Mesenchymal stem cell (in vitro differentiated cells and primary cell): ENCODE data around the gene ZNF740.
A peak's percentile ranks its signal among the peaks of the same experiment; 100 is the strongest.

Source experiments
- DNase-seq: peaks from one replicate; pipeline ENCODE4 v3.0.0-alpha.2; 2013
- H2AFZ ChIP-seq: one replicate; pipeline ENCODE4 v1.6.1; 2013; ENCODE audit warnings: low read depth, mild to moderate bottlenecking, control low read depth, inconsistent platforms, low read length, moderate library complexity
- H2AK5ac ChIP-seq: 2 replicates; pipeline ENCODE4 v1.6.1; 2013; ENCODE audit warnings: low read length, moderate library complexity, mild to moderate bottlenecking, inconsistent platforms; ENCODE audit not compliant: severe bottlenecking
- H2BK120ac ChIP-seq: one replicate; pipeline ENCODE4 v1.6.1; 2013; ENCODE audit warnings: low read depth, mild to moderate bottlenecking, inconsistent platforms, low read length, moderate library complexity
- H2BK12ac ChIP-seq, 2 experiments: one replicate each; pipeline ENCODE4 v1.6.1; 2013; ENCODE audit warnings: inconsistent platforms in 2 of 2, low read length in 2 of 2, mild to moderate bottlenecking in 2 of 2, moderate library complexity in 2 of 2, control low read depth in 1 of 2
- H2BK15ac ChIP-seq: one replicate; pipeline ENCODE4 v1.6.1; 2013; ENCODE audit warnings: mild to moderate bottlenecking, low read depth, inconsistent platforms; ENCODE audit not compliant: poor library complexity, severe bottlenecking
- H2BK5ac ChIP-seq: 2 replicates; pipeline ENCODE4 v1.6.1; 2013; ENCODE audit warnings: low read depth, mild to moderate bottlenecking, low read length, control low read depth, inconsistent platforms; ENCODE audit not compliant: poor library complexity, severe bottlenecking
- H3K14ac ChIP-seq, 2 experiments: one replicate each; pipeline ENCODE4 v1.6.1; 2013; ENCODE audit warnings: inconsistent platforms in 2 of 2, low read length in 2 of 2, control low read depth in 1 of 2, mild to moderate bottlenecking in 1 of 2, moderate library complexity in 1 of 2
- H3K18ac ChIP-seq, 2 experiments: one replicate each; pipeline ENCODE4 v1.6.1; 2013; ENCODE audit warnings: inconsistent platforms in 2 of 2, low read length in 2 of 2, control low read depth in 1 of 2, low read depth in 1 of 2, mild to moderate bottlenecking in 1 of 2
- H3K23ac ChIP-seq, 2 experiments: one replicate each; pipeline ENCODE4 v1.6.1; 2013; ENCODE audit warnings: inconsistent platforms in 2 of 2, low read length in 2 of 2, mild to moderate bottlenecking in 2 of 2, moderate library complexity in 2 of 2, control low read depth in 1 of 2
- H3K27ac ChIP-seq: 2 replicates; pipeline ENCODE4 v1.5.1; 2013; ENCODE audit warnings: mild to moderate bottlenecking, moderate library complexity, low read length, control low read depth, inconsistent platforms; ENCODE audit not compliant: poor library complexity, severe bottlenecking
- H3K27me3 ChIP-seq, 2 experiments: 2 replicates each; pipeline versions ENCODE4 v1.6.1 to v1.7.0; 2013; ENCODE audit warnings: low read length in 2 of 2, mild to moderate bottlenecking in 2 of 2, moderate library complexity in 2 of 2, control low read depth in 1 of 2, inconsistent platforms in 1 of 2; ENCODE audit not compliant: control insufficient read depth in 1 of 2, insufficient read depth in 1 of 2
- H3K36me3 ChIP-seq, 2 experiments: 2 replicates each; pipeline versions ENCODE4 v1.6.1 to v1.7.0; 2013; ENCODE audit warnings: low read length in 2 of 2, control low read depth in 1 of 2, inconsistent platforms in 1 of 2, low read depth in 1 of 2, mild to moderate bottlenecking in 1 of 2; ENCODE audit not compliant: insufficient read depth in 2 of 2, control insufficient read depth in 1 of 2
- H3K4ac ChIP-seq, 2 experiments: one replicate each; pipeline ENCODE4 v1.6.1; 2013; ENCODE audit warnings: inconsistent platforms in 2 of 2, low read length in 2 of 2, mild to moderate bottlenecking in 2 of 2, moderate library complexity in 2 of 2, control low read depth in 1 of 2, low read depth in 1 of 2
- H3K4me1 ChIP-seq: 2 replicates; pipeline ENCODE4 v1.6.1; 2013; ENCODE audit warnings: low read depth, low read length, control low read depth; ENCODE audit not compliant: control insufficient read depth, insufficient read depth
- H3K4me2 ChIP-seq: 2 replicates; pipeline ENCODE4 v1.6.1; 2013; ENCODE audit warnings: low read length, mild to moderate bottlenecking, inconsistent platforms; ENCODE audit not compliant: poor library complexity, severe bottlenecking
- H3K4me3 ChIP-seq, 2 experiments: 2 replicates each; pipeline versions ENCODE4 v1.5.1 to v1.7.0; 2013; ENCODE audit warnings: low read length in 2 of 2, mild to moderate bottlenecking in 2 of 2, control low read depth in 1 of 2, low read depth in 1 of 2; ENCODE audit not compliant: insufficient read depth in 1 of 2
- H3K79me1 ChIP-seq: replicated peaks from 2 replicates; pipeline ENCODE4 v1.6.1; 2013; ENCODE audit warnings: mild to moderate bottlenecking, control low read depth, low read length, inconsistent platforms; ENCODE audit not compliant: poor library complexity, severe bottlenecking
- H3K9ac ChIP-seq: 2 replicates; pipeline ENCODE4 v1.7.0; 2013; ENCODE audit warnings: mild to moderate bottlenecking, low read length, moderate library complexity
- H3K9me3 ChIP-seq: 2 replicates; pipeline ENCODE4 v1.7.0; 2013; ENCODE audit warnings: mild to moderate bottlenecking, low read length; ENCODE audit not compliant: control insufficient read depth
- H4K8ac ChIP-seq: one replicate; pipeline ENCODE4 v1.6.1; 2013; ENCODE audit warnings: inconsistent platforms, mild to moderate bottlenecking, low read length, moderate library complexity
- H4K91ac ChIP-seq: one replicate; pipeline ENCODE4 v1.6.1; 2013; ENCODE audit warnings: mild to moderate bottlenecking, low read length, inconsistent platforms
- WGBS: methylation state at CpG from one replicate; pipeline ENCODE4 v1.1.7; 2013; ENCODE audit warnings: mixed read lengths; 5-methylcytosine and 5-hydroxymethylcytosine counted together

ZNF740 gene

DNA sequence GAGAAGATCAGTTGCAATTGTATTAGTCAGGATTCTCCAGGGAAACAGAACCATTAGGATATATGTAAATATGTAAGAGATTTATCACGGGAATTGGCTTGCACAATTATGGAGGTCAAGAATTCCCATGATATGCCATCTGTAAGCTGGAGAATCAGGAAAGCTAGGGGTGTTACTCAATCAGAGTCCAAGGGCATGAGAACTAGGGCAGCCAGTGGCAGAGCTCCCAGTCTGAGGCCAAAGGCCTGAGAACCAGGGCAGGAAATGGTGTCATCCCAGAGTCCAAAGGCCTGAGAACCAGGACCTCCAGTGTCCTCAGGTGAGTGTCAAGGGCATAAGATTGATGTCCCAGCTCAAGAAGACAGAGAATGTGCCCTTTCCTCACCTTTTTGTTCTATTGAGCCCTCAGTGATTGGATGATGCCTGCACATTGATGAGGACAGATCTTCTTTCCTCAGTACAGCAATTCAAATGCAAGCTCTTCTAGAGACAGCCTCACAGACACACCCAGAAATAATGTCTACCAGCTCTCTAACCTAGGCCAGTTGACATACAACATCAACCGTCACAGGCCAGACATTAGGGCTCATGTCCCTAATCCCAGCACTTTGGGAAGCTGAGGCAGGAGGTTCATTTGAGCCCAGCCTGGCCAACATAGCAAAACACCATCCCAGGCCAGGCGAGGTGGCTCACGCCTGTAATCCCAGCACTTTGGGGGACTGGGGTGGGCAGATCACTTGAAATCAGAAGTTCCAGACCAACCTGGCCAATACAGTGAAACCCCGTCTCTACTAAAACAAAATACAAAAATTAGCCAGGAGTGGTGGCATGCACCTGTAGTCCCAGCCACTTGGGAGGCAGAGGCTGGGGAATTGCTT, 34.9 kb upstream of the ZNF740 start:
- Histone ChIP-seq H2AFZ (no peak overlapping the region), H4K8ac (no peak overlapping the region), H3K4me3 (no peak overlapping the region), H2BK5ac (no peak overlapping the region), H2AK5ac (no peak overlapping the region), H2BK12ac (no peak overlapping the region), H3K4me1 (no peaks in the 10 kb centered on the region), H3K9me3 (no peaks in the 10 kb centered on the region), H2BK15ac (no peak overlapping the region), H3K9ac (no peak overlapping the region), H2BK120ac (no peak overlapping the region), H3K36me3 (no peaks in the 10 kb centered on the region), H3K23ac (no peak overlapping the region), H3K4me2 (no peak overlapping the region), H3K79me1 (no peaks in the 10 kb centered on the region), H3K4ac (no peak overlapping the region), H3K18ac (no peak overlapping the region), H3K27me3 (no peaks in the 10 kb centered on the region), H3K14ac (peak overlapping the region in 1 of 2 experiments; percentile 65), H4K91ac (no peak overlapping the region), H3K27ac (no peak overlapping the region)
- DNase-seq = peak; percentile 48
- WGBS = 75% methylated on average over 4 of the region's 5 CpGs

DNA sequence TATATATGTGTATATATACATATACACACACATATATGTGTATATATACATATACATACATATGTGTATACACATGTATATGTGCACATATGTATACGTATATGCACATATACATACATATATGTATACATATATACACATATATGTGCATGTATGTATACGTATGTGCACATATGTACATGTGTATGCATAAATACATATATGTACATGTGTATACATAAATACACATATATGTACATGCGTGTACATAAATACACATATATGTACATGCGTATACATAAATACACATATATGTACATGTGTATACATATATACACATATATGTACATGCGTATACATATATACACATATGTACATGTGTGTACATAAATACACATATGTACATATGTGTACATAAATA, 33.3 kb upstream of the ZNF740 start:
- H3K9me3 ChIP-seq = no peaks in the 10 kb centered on the region
- H3K36me3 ChIP-seq = no peaks in the 10 kb centered on the region
- H3K23ac ChIP-seq = no peak overlapping the region
- H3K4me1 ChIP-seq = no peaks in the 10 kb centered on the region
- H3K4ac ChIP-seq = no peak overlapping the region
- H4K8ac ChIP-seq = no peak overlapping the region
- H3K9ac ChIP-seq = no peak overlapping the region
- H3K27me3 ChIP-seq = no peaks in the 10 kb centered on the region
- no peak overlapping the region for H3K27ac ChIP-seq
- H3K4me3 ChIP-seq = no peak overlapping the region
- no peak overlapping the region for H2BK5ac ChIP-seq
- H3K14ac ChIP-seq = no peak overlapping the region
- 96% methylated on average over 2 of the region's 5 CpGs for WGBS
- no peaks in the 10 kb centered on the region for H3K79me1 ChIP-seq
- DNase-seq = no peak
- H3K18ac ChIP-seq = no peak overlapping the region
- no peak overlapping the region for H2BK120ac ChIP-seq
- H2BK12ac ChIP-seq = no peak overlapping the region
- no peak overlapping the region for H2AFZ ChIP-seq
- H3K4me2 ChIP-seq = no peak overlapping the region
- H2AK5ac ChIP-seq = no peak overlapping the region
- no peak overlapping the region for H2BK15ac ChIP-seq
- no peak overlapping the region for H4K91ac ChIP-seq

DNA sequence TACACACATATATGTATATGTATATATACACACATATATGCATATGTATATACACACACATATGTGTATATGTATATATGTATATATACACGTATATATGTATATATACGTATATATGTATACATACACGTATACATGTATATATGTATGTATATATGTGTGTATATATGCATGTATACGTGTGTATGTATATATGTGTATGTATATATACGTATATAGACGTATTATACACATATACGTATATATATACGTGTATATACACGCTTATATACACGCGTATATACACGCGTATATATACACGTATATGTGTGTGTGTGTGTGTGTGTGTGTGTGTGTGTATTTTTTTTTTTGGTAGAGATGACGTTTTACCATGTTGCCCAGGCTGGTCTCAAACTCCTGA, 32.9 kb upstream of the ZNF740 start:
- H3K9ac ChIP-seq = no peak overlapping the region
- H2BK12ac ChIP-seq = no peak overlapping the region
- H3K4me2 ChIP-seq = no peak overlapping the region
- H3K14ac ChIP-seq = no peak overlapping the region
- H2AK5ac ChIP-seq = no peak overlapping the region
- no peaks in the 10 kb centered on the region for H3K27me3 ChIP-seq
- no peak overlapping the region for H2BK120ac ChIP-seq
- no peak overlapping the region for H3K27ac ChIP-seq
- DNase-seq = no peak
- no peak overlapping the region for H4K91ac ChIP-seq
- no peak overlapping the region for H2BK5ac ChIP-seq
- no peak overlapping the region for H4K8ac ChIP-seq
- H3K4me1 ChIP-seq = no peaks in the 10 kb centered on the region
- no peak overlapping the region for H3K4ac ChIP-seq
- no peaks in the 10 kb centered on the region for H3K79me1 ChIP-seq
- H3K4me3 ChIP-seq = no peak overlapping the region
- no peaks in the 10 kb centered on the region for H3K9me3 ChIP-seq
- WGBS = 100% methylated on average over 3 of the region's 15 CpGs
- no peak overlapping the region for H2AFZ ChIP-seq
- H2BK15ac ChIP-seq = no peak overlapping the region
- H3K18ac ChIP-seq = no peak overlapping the region
- no peaks in the 10 kb centered on the region for H3K36me3 ChIP-seq
- H3K23ac ChIP-seq = no peak overlapping the region

DNA sequence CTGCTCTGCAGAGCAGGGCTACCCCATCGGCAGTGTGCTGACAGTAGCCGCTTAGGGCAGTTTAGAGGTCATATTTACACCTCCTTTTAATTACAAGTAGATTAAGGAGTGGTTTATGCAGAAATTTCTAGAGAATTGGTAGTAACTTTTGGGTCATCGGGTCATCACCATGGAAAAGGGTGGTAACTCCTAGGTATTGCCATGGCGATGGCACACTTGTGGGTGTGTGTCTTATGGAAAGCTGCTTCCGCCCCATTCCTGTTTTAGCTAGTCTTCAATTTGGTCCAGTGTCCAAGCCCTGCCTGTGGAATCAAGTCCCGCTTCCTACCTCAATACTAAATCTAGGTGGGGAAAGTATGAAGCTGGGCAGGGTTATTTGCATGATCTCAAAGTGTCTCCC, 29.5 kb upstream of the ZNF740 start:
- no peak overlapping the region for H4K8ac ChIP-seq
- H3K4me2 ChIP-seq = no peak overlapping the region
- H2AFZ ChIP-seq = no peak overlapping the region
- no peaks in the 10 kb centered on the region for H3K4me1 ChIP-seq
- WGBS = 85% methylated on average over 3 of the region's 6 CpGs
- no peak overlapping the region for H3K23ac ChIP-seq
- no peak overlapping the region for H3K4me3 ChIP-seq
- no peak overlapping the region for H2BK15ac ChIP-seq
- H2BK12ac ChIP-seq = no peak overlapping the region
- H3K9me3 ChIP-seq = no peaks in the 10 kb centered on the region
- H3K14ac ChIP-seq = no peak overlapping the region
- DNase-seq = no peak
- H3K36me3 ChIP-seq = peaks cover 0 to 4% of the 10 kb centered on the region in 2 experiments
- no peaks in the 10 kb centered on the region for H3K79me1 ChIP-seq
- no peak overlapping the region for H3K18ac ChIP-seq
- no peak overlapping the region for H2BK5ac ChIP-seq
- H3K27me3 ChIP-seq = no peaks in the 10 kb centered on the region
- no peak overlapping the region for H2AK5ac ChIP-seq
- H2BK120ac ChIP-seq = no peak overlapping the region
- H3K27ac ChIP-seq = no peak overlapping the region
- H3K9ac ChIP-seq = no peak overlapping the region
- H3K4ac ChIP-seq = no peak overlapping the region
- H4K91ac ChIP-seq = no peak overlapping the region
